Activated T-helper 17 cell treated with anti-CD3 and anti-CD28 coated beads, Interleukin-2, amount 50 U/mL, for 72 hours (primary cell): ENCODE data around the gene CARS1. TPM values are rescaled to one million over a fixed set of nuclear protein-coding genes. Genes with fewer than 3 reads are reported as not detected.
"Not testable (repeated sequence)": the region's sequence is repeated elsewhere in the genome, so short reads cannot be mapped to it uniquely, and the experiment has no call there.

Experiments
- ATAC-seq: fragments of 150-1000 bp; cut with Tn5 transposase; replicated peaks from 2 replicates; pipeline ENCODE4 v1.10.0; 2021; ENCODE audit warnings: mild to moderate bottlenecking, moderate library complexity
- H3K27ac Mint-ChIP-seq: one replicate; pipeline ENCODE4 v1.8.0; 2022; ENCODE audit warnings: mixed read lengths
- H3K27me3 Mint-ChIP-seq: one replicate; pipeline ENCODE4 v1.8.0; 2022; ENCODE audit warnings: mixed read lengths
- H3K36me3 Mint-ChIP-seq: one replicate; pipeline ENCODE4 v1.8.0; 2022; ENCODE audit warnings: low read depth, mild to moderate bottlenecking, mixed read lengths
- H3K4me1 Mint-ChIP-seq: one replicate; pipeline ENCODE4 v1.8.0; 2022; ENCODE audit warnings: mixed read lengths
- H3K4me3 Mint-ChIP-seq: one replicate; pipeline ENCODE4 v1.8.0; 2022; ENCODE audit warnings: mild to moderate bottlenecking, mixed read lengths
- H3K9me3 Mint-ChIP-seq: one replicate; pipeline ENCODE4 v1.8.0; 2022; ENCODE audit warnings: mixed read lengths
- total RNA-seq, 2 donors: library from RNA; stranded (reverse); gene quantifications; one replicate each; pipeline ENCODE4 v1.2.3, GENCODE V29; 2022

Gene CARS1
- total RNA-seq, 2 donors from 2014 or later, result 81.4 to 84.9 TPM

- Mint-ChIP-seq H3K9me3 (no peaks in the 10 kb centered on the region), H3K36me3 (no peaks in the 10 kb centered on the region), H3K4me3 (no peak overlapping the region), H3K27ac (no peak overlapping the region), H3K27me3 (peaks cover 3% of the 10 kb centered on the region), H3K4me1 (no peaks in the 10 kb centered on the region)
- ATAC-seq, result no peak
Observed at GRCh38 chr11:3083321-3083720, 26.1 kb upstream of the CARS1 start.

- Mint-ChIP-seq H3K27ac (no peak overlapping the region), H3K4me3 (no peak overlapping the region), H3K36me3 (no peaks in the 10 kb centered on the region), H3K4me1 (no peaks in the 10 kb centered on the region), H3K9me3 (no peaks in the 10 kb centered on the region), H3K27me3 (peaks cover 3% of the 10 kb centered on the region)
- no peak for ATAC-seq
Observed at GRCh38 chr11:3081386-3081751, 24.1 kb upstream of the CARS1 start.

- no peak overlapping the region for H3K4me3 Mint-ChIP-seq
- no peaks in the 10 kb centered on the region for H3K36me3 Mint-ChIP-seq
- no peaks in the 10 kb centered on the region for H3K4me1 Mint-ChIP-seq
- H3K27ac Mint-ChIP-seq, result no peak overlapping the region
- peaks cover 3% of the 10 kb centered on the region for H3K27me3 Mint-ChIP-seq
- no peaks in the 10 kb centered on the region for H3K9me3 Mint-ChIP-seq
- ATAC-seq, result no peak
Observed at GRCh38 chr11:3080733-3081385, 23.6 kb upstream of the CARS1 start.

GRCh38 chr11:3080104-3080503, 22.9 kb upstream of the CARS1 start:
- Mint-ChIP-seq H3K36me3 (no peaks in the 10 kb centered on the region), H3K4me3 (no peak overlapping the region), H3K27ac (no peak overlapping the region), H3K4me1 (no peaks in the 10 kb centered on the region), H3K9me3 (no peaks in the 10 kb centered on the region), H3K27me3 (no peaks in the 10 kb centered on the region)
- no peak for ATAC-seq

GRCh38 chr11:3077846-3078440, 20.7 kb upstream of the CARS1 start:
- Mint-ChIP-seq H3K4me1 (no peaks in the 10 kb centered on the region), H3K36me3 (no peaks in the 10 kb centered on the region), H3K4me3 (no peak overlapping the region), H3K27ac (no peak overlapping the region), H3K9me3 (no peaks in the 10 kb centered on the region), H3K27me3 (peaks cover 2% of the 10 kb centered on the region)
- ATAC-seq, result no peak

GRCh38 chr11:3077189-3077836, 20.1 kb upstream of the CARS1 start:
- Mint-ChIP-seq H3K36me3 (no peaks in the 10 kb centered on the region), H3K27me3 (peaks cover 4% of the 10 kb centered on the region), H3K27ac (no peak overlapping the region), H3K4me3 (no peak overlapping the region), H3K4me1 (no peaks in the 10 kb centered on the region), H3K9me3 (no peaks in the 10 kb centered on the region)
- ATAC-seq, result no peak

- no peak overlapping the region for H3K4me3 Mint-ChIP-seq
- H3K9me3 Mint-ChIP-seq, result no peaks in the 10 kb centered on the region
- H3K4me1 Mint-ChIP-seq, result no peaks in the 10 kb centered on the region
- H3K27ac Mint-ChIP-seq, result no peak overlapping the region
- H3K27me3 Mint-ChIP-seq, result peaks cover 4% of the 10 kb centered on the region
- no peaks in the 10 kb centered on the region for H3K36me3 Mint-ChIP-seq
- no peak for ATAC-seq
Observed at GRCh38 chr11:3074912-3075589, 17.8 kb upstream of the CARS1 start.

GRCh38 chr11:3073029-3073435, 15.8 kb upstream of the CARS1 start:
- H3K4me1 Mint-ChIP-seq, result no peaks in the 10 kb centered on the region
- ATAC-seq, result no peak
- H3K27me3 Mint-ChIP-seq, result peaks cover 7% of the 10 kb centered on the region
- no peaks in the 10 kb centered on the region for H3K9me3 Mint-ChIP-seq
- H3K4me3 Mint-ChIP-seq, result no peak overlapping the region
- no peaks in the 10 kb centered on the region for H3K36me3 Mint-ChIP-seq
- H3K27ac Mint-ChIP-seq, result no peak overlapping the region

- Mint-ChIP-seq H3K4me1 (no peaks in the 10 kb centered on the region), H3K9me3 (no peaks in the 10 kb centered on the region), H3K27ac (no peak overlapping the region), H3K4me3 (no peak overlapping the region), H3K27me3 (peaks cover 7% of the 10 kb centered on the region), H3K36me3 (no peaks in the 10 kb centered on the region)
- ATAC-seq, result no peak
Observed at GRCh38 chr11:3069425-3069824, 12.2 kb upstream of the CARS1 start.

GRCh38 chr11:3066308-3066707, 9.1 kb upstream of the CARS1 start:
- not testable (repeated sequence) for H3K4me1 Mint-ChIP-seq, H3K27me3 Mint-ChIP-seq, ATAC-seq, H3K36me3 Mint-ChIP-seq, H3K9me3 Mint-ChIP-seq, H3K4me3 Mint-ChIP-seq, H3K27ac Mint-ChIP-seq

- H3K9me3 Mint-ChIP-seq, H3K36me3 Mint-ChIP-seq, H3K27me3 Mint-ChIP-seq, H3K27ac Mint-ChIP-seq, ATAC-seq, H3K4me3 Mint-ChIP-seq, H3K4me1 Mint-ChIP-seq: not testable (repeated sequence)
Observed at GRCh38 chr11:3064709-3065108, 7.5 kb upstream of the CARS1 start.

- ATAC-seq, H3K36me3 Mint-ChIP-seq, H3K9me3 Mint-ChIP-seq, H3K27ac Mint-ChIP-seq, H3K27me3 Mint-ChIP-seq, H3K4me3 Mint-ChIP-seq, H3K4me1 Mint-ChIP-seq: not testable (repeated sequence)
Observed at GRCh38 chr11:3063876-3064275, 6.7 kb upstream of the CARS1 start.

- not testable (repeated sequence) for H3K9me3 Mint-ChIP-seq, H3K4me1 Mint-ChIP-seq, H3K27ac Mint-ChIP-seq, H3K27me3 Mint-ChIP-seq, ATAC-seq, H3K4me3 Mint-ChIP-seq, H3K36me3 Mint-ChIP-seq
Observed at GRCh38 chr11:3063432-3063831, 6.2 kb upstream of the CARS1 start.

- H3K36me3 Mint-ChIP-seq, result peaks cover 10% of the 10 kb centered on the region
- no peaks in the 10 kb centered on the region for H3K9me3 Mint-ChIP-seq
- H3K4me3 Mint-ChIP-seq, result no peak overlapping the region
- H3K27me3 Mint-ChIP-seq, result no peaks in the 10 kb centered on the region
- no peak for ATAC-seq
- H3K27ac Mint-ChIP-seq, result no peak overlapping the region
- peaks cover 4% of the 10 kb centered on the region for H3K4me1 Mint-ChIP-seq
Observed at GRCh38 chr11:3060436-3061025, 3.3 kb upstream of the CARS1 start.
